ENCODE measurements around the gene SPAG17. TPM values are rescaled to one million over a fixed set of nuclear protein-coding genes. Genes with fewer than 3 reads are reported as not detected.

Gene SPAG17
- total RNA-seq, 1 experiment from 2014 or later: not detected

- Histone ChIP-seq H3K27ac (ENCODE audit: low read length) (no peak overlapping the region), H3F3A (ENCODE audit: low read length, unreplicated experiment) (no peaks in the 10 kb centered on the region), H3K9me3 (ENCODE audit: low read length) (no peaks in the 10 kb centered on the region; the same call in 1 of the 2 replicates), H2AFZ (ENCODE audit: low read length) (no peak overlapping the region), H3K4me1 (ENCODE audit: insufficient read depth, low read length) (no peaks in the 10 kb centered on the region), H4K20me1 (ENCODE audit: low read length) (no peaks in the 10 kb centered on the region), H3K79me2 (ENCODE audit: low read length) (no peaks in the 10 kb centered on the region), H3K9ac (ENCODE audit: low read length) (no peak overlapping the region), H3K36me3 (ENCODE audit: low read depth, low read length) (no peaks in the 10 kb centered on the region), H3K27me3 (ENCODE audit: low read length) (peaks cover 56% of the 10 kb centered on the region), H3K4me2 (ENCODE audit: low read length) (no peak overlapping the region), H3K4me3 (ENCODE audit: low read length) (no peak overlapping the region), H3K9me2 (replicated peaks; ENCODE audit: low read length) (no peaks in the 10 kb centered on the region)
- POLR2A ChIA-PET (ENCODE audit: unreplicated experiment): no interaction called here
- BruUV-seq (replicated peaks): no TSS peak
- intact Hi-C loops (cut with micrococcal nuclease): no loop called here
- no peak for ATAC-seq
- DNase-seq: no peak
- no peak for TF ChIP-seq EZH2 (IDR thresholded peaks at IDR 0.05; ENCODE audit: low read length, unreplicated experiment)
- CTCF ChIA-PET: no interaction called here
These were observed 171.1 kb downstream of the SPAG17 start for GRCh38 chr1:118013938-118014337.

GRCh38 chr1:118013336-118013735 lies 171.7 kb downstream of the SPAG17 start:
- Histone ChIP-seq H3K27me3 (ENCODE audit: low read length) (peaks cover 56% of the 10 kb centered on the region), H3K9ac (ENCODE audit: low read length) (no peak overlapping the region), H3K9me3 (ENCODE audit: low read length) (no peaks in the 10 kb centered on the region; the same call in 1 of the 2 replicates), H3K4me1 (ENCODE audit: insufficient read depth, low read length) (no peaks in the 10 kb centered on the region), H3K4me2 (ENCODE audit: low read length) (no peak overlapping the region), H3K4me3 (ENCODE audit: low read length) (no peak overlapping the region), H3F3A (ENCODE audit: low read length, unreplicated experiment) (no peaks in the 10 kb centered on the region), H3K9me2 (replicated peaks; ENCODE audit: low read length) (no peaks in the 10 kb centered on the region), H3K27ac (ENCODE audit: low read length) (no peak overlapping the region), H4K20me1 (ENCODE audit: low read length) (no peaks in the 10 kb centered on the region), H3K36me3 (ENCODE audit: low read depth, low read length) (no peaks in the 10 kb centered on the region), H2AFZ (ENCODE audit: low read length) (no peak overlapping the region), H3K79me2 (ENCODE audit: low read length) (no peaks in the 10 kb centered on the region)
- BruUV-seq (replicated peaks): no TSS peak
- no peak for DNase-seq
- POLR2A ChIA-PET (ENCODE audit: unreplicated experiment): no interaction called here
- intact Hi-C loops (cut with micrococcal nuclease): no loop called here
- no peak for ATAC-seq
- no peak for TF ChIP-seq CTCF (conservative IDR thresholded peaks at IDR 0.05; ENCODE audit: low read depth, low read length)
- TF ChIP-seq EZH2phosphoT487 (IDR thresholded peaks at IDR 0.05; ENCODE audit: borderline replicate concordance, low read length): no peak
- TF ChIP-seq EZH2 (IDR thresholded peaks at IDR 0.05; ENCODE audit: low read length, unreplicated experiment): no peak
- CTCF ChIA-PET: no interaction called here

GRCh38 chr1:118012515-118013124 lies 172.4 kb downstream of the SPAG17 start:
- no peaks in the 10 kb centered on the region for H3F3A ChIP-seq (ENCODE audit: low read length, unreplicated experiment)
- no peaks in the 10 kb centered on the region for H4K20me1 ChIP-seq (ENCODE audit: low read length)
- no peaks in the 10 kb centered on the region for H3K9me2 ChIP-seq (replicated peaks; ENCODE audit: low read length)
- no peak for ATAC-seq
- no peaks in the 10 kb centered on the region for H3K36me3 ChIP-seq (ENCODE audit: low read depth, low read length)
- intact Hi-C loops (cut with micrococcal nuclease): no loop called here
- no peaks in the 10 kb centered on the region for H3K4me1 ChIP-seq (ENCODE audit: insufficient read depth, low read length)
- H3K9ac ChIP-seq (ENCODE audit: low read length): no peak overlapping the region
- no peak overlapping the region for H3K4me3 ChIP-seq (ENCODE audit: low read length)
- H3K9me3 ChIP-seq (ENCODE audit: low read length): no peaks in the 10 kb centered on the region; the same call in 1 of the 2 replicates
- H2AFZ ChIP-seq (ENCODE audit: low read length): no peak overlapping the region
- H3K27ac ChIP-seq (ENCODE audit: low read length): no peak overlapping the region
- DNase-seq: no peak
- ChIA-PET CTCF (no interaction called here), POLR2A (ENCODE audit: unreplicated experiment) (no interaction called here)
- peaks cover 60% of the 10 kb centered on the region for H3K27me3 ChIP-seq (ENCODE audit: low read length)
- TF ChIP-seq EZH2phosphoT487 (IDR thresholded peaks at IDR 0.05; ENCODE audit: borderline replicate concordance, low read length) (no peak), EZH2 (IDR thresholded peaks at IDR 0.05; ENCODE audit: low read length, unreplicated experiment) (no peak), CTCF (conservative IDR thresholded peaks at IDR 0.05; ENCODE audit: low read depth, low read length) (no peak)
- no peaks in the 10 kb centered on the region for H3K79me2 ChIP-seq (ENCODE audit: low read length)
- no TSS peak for BruUV-seq (replicated peaks)
- no peak overlapping the region for H3K4me2 ChIP-seq (ENCODE audit: low read length)
